DND-41 (cell line): ENCODE data around the gene TBC1D8B.

ENCODE experiments used
- ATAC-seq: fragments of 200-7000 bp; cut with Tn5 transposase; 3 replicates; pipeline ENCODE4 v1.9.1; 2021; ENCODE audit warnings: low read depth; ENCODE audit not compliant: insufficient read depth
- DNase-seq: peaks from one replicate; pipeline ENCODE4 v3.0.0-alpha.2; 2020
- H2AFZ ChIP-seq: 2 replicates; pipeline ENCODE4 v1.6.0; 2012; ENCODE audit warnings: low read depth, low read length
- H3K27ac ChIP-seq: 2 replicates; pipeline ENCODE4 v1.5.1; 2012; ENCODE audit warnings: low read length, inconsistent platforms
- H3K27me3 ChIP-seq: fragments of 200-600 bp; sonication (generic); 2 replicates; pipeline ENCODE4 v1.6.0; 2012; ENCODE audit warnings: low read length, mild to moderate bottlenecking, inconsistent platforms; ENCODE audit not compliant: insufficient read depth, poor library complexity
- H3K36me3 ChIP-seq: 2 replicates; pipeline ENCODE4 v1.5.1; 2012; ENCODE audit warnings: low read length, inconsistent platforms; ENCODE audit not compliant: insufficient read depth
- H3K4me1 ChIP-seq: 2 replicates; pipeline ENCODE4 v1.5.1; 2012; ENCODE audit warnings: mild to moderate bottlenecking, low read length; ENCODE audit not compliant: insufficient read depth
- H3K4me2 ChIP-seq: 2 replicates; pipeline ENCODE4 v1.6.0; 2012; ENCODE audit warnings: mild to moderate bottlenecking, moderate library complexity, low read length, inconsistent platforms; ENCODE audit not compliant: insufficient read depth
- H3K4me3 ChIP-seq, 2 experiments: fragments of 200-600 bp in 1 of 2; shearing (Covaris generic) in 1 of 2; 2 replicates each; pipeline ENCODE4 v1.5.1; 2012 to 2016; ENCODE audit warnings: inconsistent platforms in 2 of 2, low read length in 2 of 2, mild to moderate bottlenecking in 2 of 2, low read depth in 1 of 2, moderate library complexity in 1 of 2
- H3K79me2 ChIP-seq: 2 replicates; pipeline ENCODE4 v1.6.0; 2012; ENCODE audit warnings: low read length, inconsistent platforms; ENCODE audit not compliant: insufficient read depth
- H3K9ac ChIP-seq: 2 replicates; pipeline ENCODE4 v1.6.0; 2012; ENCODE audit warnings: low read depth, mild to moderate bottlenecking, inconsistent platforms, low read length, moderate library complexity
- H3K9me3 ChIP-seq: 2 replicates; pipeline ENCODE4 v1.5.1; 2012; ENCODE audit warnings: low read length, moderate library complexity, mild to moderate bottlenecking, inconsistent platforms; ENCODE audit not compliant: insufficient read depth, severe bottlenecking
- H4K20me1 ChIP-seq: 2 replicates; pipeline ENCODE4 v1.6.0; 2012; ENCODE audit warnings: low read length; ENCODE audit not compliant: insufficient read depth
- CTCF ChIP-seq: IDR thresholded peaks from 2 replicates; pipeline ENCODE4 v1.5.1; 2012; ENCODE audit warnings: borderline replicate concordance, low read length, moderate library complexity, mild to moderate bottlenecking; ENCODE audit not compliant: poor library complexity, severe bottlenecking; ENCODE audit errors: extremely low read depth
- EZH2 ChIP-seq: IDR thresholded peaks from 3 replicates; pipeline ENCODE4 v1.6.1; 2012; ENCODE audit warnings: borderline replicate concordance, low read depth, mild to moderate bottlenecking, moderate library complexity, low read length, inconsistent platforms; ENCODE audit not compliant: severe bottlenecking

TBC1D8B gene

DNA sequence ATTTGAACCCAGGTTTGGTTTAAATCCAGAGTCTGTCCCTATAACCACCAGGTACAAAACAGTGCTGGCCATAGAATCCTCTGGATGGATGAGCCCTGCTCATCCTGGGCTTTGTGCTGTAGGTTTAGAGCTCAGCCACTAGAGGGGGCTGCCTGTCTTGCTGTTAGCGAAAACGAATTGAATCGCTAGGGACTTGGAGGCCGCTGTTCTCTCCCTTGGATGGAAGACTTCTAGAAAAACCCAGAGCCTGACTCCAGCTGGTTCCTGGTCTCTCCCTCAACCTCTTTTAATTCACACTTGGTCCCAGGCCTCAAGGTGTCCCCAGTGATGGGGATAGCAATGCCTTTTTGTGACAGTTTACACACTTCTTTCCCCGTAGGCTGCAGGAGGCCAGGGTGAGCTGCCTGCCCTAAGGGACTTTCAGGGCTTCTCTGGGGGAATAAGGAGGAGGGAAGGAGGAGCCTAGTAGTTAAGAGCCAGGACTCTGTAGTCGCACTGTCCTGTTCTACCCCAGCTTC is 92.0 kb downstream of the TBC1D8B start:
- no peaks in the 10 kb centered on the region for H3K79me2 ChIP-seq
- DNase-seq: peak; percentile 45
- TF ChIP-seq CTCF: peak; percentile 75
- TF ChIP-seq EZH2: no peak
- H3K36me3 ChIP-seq: no peaks in the 10 kb centered on the region
- H3K9me3 ChIP-seq: no peaks in the 10 kb centered on the region
- no peaks in the 10 kb centered on the region for H3K27me3 ChIP-seq
- ATAC-seq: peak; percentile 76; the same call in 2 of the 3 replicates
- H3K9ac ChIP-seq: no peak overlapping the region
- no peak overlapping the region for H3K27ac ChIP-seq
- no peak overlapping the region for H3K4me2 ChIP-seq
- no peak overlapping the region for H3K4me3 ChIP-seq
- H3K4me1 ChIP-seq: no peaks in the 10 kb centered on the region
- H4K20me1 ChIP-seq: no peaks in the 10 kb centered on the region
- no peak overlapping the region for H2AFZ ChIP-seq

DNA sequence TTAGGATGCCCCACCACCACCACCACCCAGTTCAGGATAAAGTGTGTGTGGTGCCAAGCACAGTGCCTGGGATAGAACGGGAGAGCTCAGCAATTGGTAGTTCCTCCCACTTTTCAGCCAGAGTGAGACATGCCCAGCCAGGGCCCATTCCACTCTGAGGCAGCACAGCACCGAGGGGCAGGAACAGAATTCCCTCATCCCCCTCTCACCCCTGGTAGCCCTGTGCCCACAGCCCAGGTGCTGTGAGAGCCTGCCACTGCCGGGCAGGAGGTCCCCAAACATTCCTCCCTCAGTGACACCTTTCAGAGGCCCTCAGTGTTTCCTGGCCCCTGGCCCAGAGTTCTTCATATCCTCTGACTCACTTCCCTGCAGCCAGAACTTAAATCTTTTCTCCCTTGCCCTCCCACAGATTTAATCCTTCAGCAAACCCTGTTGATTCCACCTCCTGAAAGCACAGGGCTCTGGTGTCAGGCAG is 92.5 kb downstream of the TBC1D8B start:
- Histone ChIP-seq H3K9me3 (no peaks in the 10 kb centered on the region), H3K9ac (no peak overlapping the region), H2AFZ (no peak overlapping the region), H3K27me3 (no peaks in the 10 kb centered on the region), H3K4me2 (no peak overlapping the region), H4K20me1 (no peaks in the 10 kb centered on the region), H3K4me1 (no peaks in the 10 kb centered on the region), H3K36me3 (no peaks in the 10 kb centered on the region), H3K27ac (no peak overlapping the region), H3K4me3 (no peak overlapping the region), H3K79me2 (no peaks in the 10 kb centered on the region)
- ATAC-seq (no peak), DNase-seq (no peak)
- TF ChIP-seq CTCF (no peak), EZH2 (no peak)

GRCh38 chrX:106897259-106897658 is 94.8 kb downstream of the TBC1D8B start:
- H4K20me1 ChIP-seq: no peaks in the 10 kb centered on the region
- H3K9me3 ChIP-seq: no peaks in the 10 kb centered on the region
- DNase-seq (no peak), ATAC-seq (no peak)
- no peaks in the 10 kb centered on the region for H3K4me1 ChIP-seq
- H3K4me2 ChIP-seq: no peak overlapping the region
- no peak for TF ChIP-seq CTCF
- TF ChIP-seq EZH2: no peak
- no peak overlapping the region for H3K27ac ChIP-seq
- no peak overlapping the region for H3K9ac ChIP-seq
- no peaks in the 10 kb centered on the region for H3K36me3 ChIP-seq
- H3K4me3 ChIP-seq: no peak overlapping the region
- no peak overlapping the region for H2AFZ ChIP-seq
- H3K27me3 ChIP-seq: no peaks in the 10 kb centered on the region
- no peaks in the 10 kb centered on the region for H3K79me2 ChIP-seq

DNA sequence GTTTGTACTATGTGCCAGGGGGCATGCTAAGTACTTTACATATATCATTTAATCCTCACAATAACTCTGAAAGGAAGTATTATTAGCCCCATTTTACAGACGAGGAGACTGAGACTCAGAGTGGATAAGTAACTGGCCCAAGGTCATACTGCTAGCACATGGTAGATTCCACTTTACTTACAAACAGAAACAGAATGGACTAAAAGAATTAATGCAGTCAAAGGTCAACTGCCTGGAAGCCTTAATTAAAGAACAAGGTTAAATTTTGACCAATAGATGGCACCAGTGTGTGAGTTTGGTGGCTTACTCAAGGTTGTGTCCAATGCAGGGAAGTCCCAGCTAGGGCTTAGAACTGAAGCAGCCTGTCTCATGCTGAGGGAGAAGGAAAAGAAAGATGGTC is 96.0 kb downstream of the TBC1D8B start:
- Histone ChIP-seq H3K4me2 (no peak overlapping the region), H3K4me1 (no peaks in the 10 kb centered on the region), H4K20me1 (no peaks in the 10 kb centered on the region), H3K27me3 (no peaks in the 10 kb centered on the region), H3K9me3 (no peaks in the 10 kb centered on the region), H3K36me3 (no peaks in the 10 kb centered on the region), H3K9ac (no peak overlapping the region), H3K79me2 (no peaks in the 10 kb centered on the region), H3K4me3 (no peak overlapping the region), H2AFZ (no peak overlapping the region), H3K27ac (no peak overlapping the region)
- DNase-seq: peak; percentile 9
- TF ChIP-seq CTCF (peak; percentile 56), EZH2 (no peak)
- peak; percentile 76 for ATAC-seq
